Lung (tissue), 12 donors: ENCODE measurements around the gene TRAPPC3L. TPM values are rescaled to one million over a fixed set of nuclear protein-coding genes. Genes with fewer than 3 reads are reported as not detected.

Experiments
- ATAC-seq: fragments of 200-7000 bp; cut with Tn5 transposase; one replicate; pipeline ENCODE4 v1.9.1; 2020; ENCODE audit warnings: moderate number of reproducible peaks; ENCODE audit not compliant: insufficient read depth, low FRiP score
- DNase-seq, 3 donors: peaks; one replicate each; pipeline ENCODE4 v3.0.0-alpha.2; 2013 to 2017
- H3K27ac ChIP-seq, 2 donors: one replicate each; pipeline ENCODE4 v1.5.1; 2013; ENCODE audit warnings: mild to moderate bottlenecking in 2 of 2, moderate library complexity in 2 of 2, control low read depth in 1 of 2, inconsistent platforms in 1 of 2, low read depth in 1 of 2, low read length in 1 of 2
- H3K27me3 ChIP-seq, 3 donors: one replicate each; pipeline ENCODE4 v1.5.1; 2013; ENCODE audit warnings: low read length in 2 of 3; ENCODE audit not compliant: control insufficient read depth in 3 of 3, insufficient read depth in 3 of 3
- H3K36me3 ChIP-seq, 4 donors: one replicate each; pipeline ENCODE4 v1.5.1; 2013; ENCODE audit warnings: low read length in 4 of 4, mild to moderate bottlenecking in 1 of 4, moderate library complexity in 1 of 4; ENCODE audit not compliant: control insufficient read depth in 4 of 4, insufficient read depth in 4 of 4
- H3K4me1 ChIP-seq, 5 donors: one replicate each; pipeline ENCODE4 v1.5.1; 2013; ENCODE audit warnings: low read length in 5 of 5, mild to moderate bottlenecking in 2 of 5, moderate library complexity in 1 of 5; ENCODE audit not compliant: control insufficient read depth in 5 of 5, insufficient read depth in 5 of 5
- H3K4me3 ChIP-seq: one replicate; pipeline ENCODE4 v1.5.1; 2013; ENCODE audit warnings: mild to moderate bottlenecking, control low read depth, moderate library complexity
- H3K9ac ChIP-seq, 2 donors: one replicate each; pipeline ENCODE4 v1.5.1; 2013; ENCODE audit warnings: low read length in 2 of 2, control low read depth in 1 of 2; ENCODE audit not compliant: insufficient read depth in 1 of 2
- H3K9me3 ChIP-seq, 4 donors: one replicate each; pipeline ENCODE4 v1.5.1; 2013; ENCODE audit warnings: low read length in 3 of 4, mild to moderate bottlenecking in 1 of 4, moderate library complexity in 1 of 4; ENCODE audit not compliant: control insufficient read depth in 4 of 4, insufficient read depth in 3 of 4
- WGBS, 2 donors: extraction: QIAGEN DNeasy Blood & Tissue Kit; methylation state at CpG; one replicate each; pipeline ENCODE4 v1.1.7; 2013; 5-methylcytosine and 5-hydroxymethylcytosine counted together
- polyA plus RNA-seq, 2 donors: library from polyadenylated mRNA; stranded (reverse); fragments of 200-250 nt; gene quantifications; one replicate each; pipeline ENCODE4 v1.2.1, GENCODE V29; 2013
- total RNA-seq, 2 donors: library from RNA; depleted of rRNA in 1 of 2; stranded (reverse); fragments of >200 nt in 1 of 2; gene quantifications; one replicate each; pipeline ENCODE4 v1.2.1, GENCODE V29; 2014 to 2021
- TF ChIP-seq, protein P1 (sequence below): IDR thresholded peaks from 2 replicates; pipeline ENCODE4 v1.5.1; 2012; ENCODE audit warnings: mild to moderate bottlenecking; ENCODE audit errors: control extremely low read depth, extremely low read depth
- donor health status: control.
- donor health status: control.
- donor health status: Bipolar disorder and iron deficiency.
- donor health status: healthy.
- donor health status: DM: yes; HTN: yes; CAD: no.

Gene TRAPPC3L
- total and polyA plus RNA-seq, 4 donors: 0.07 to 0.28 (median 0.25) TPM; not detected in 1

DNA sequence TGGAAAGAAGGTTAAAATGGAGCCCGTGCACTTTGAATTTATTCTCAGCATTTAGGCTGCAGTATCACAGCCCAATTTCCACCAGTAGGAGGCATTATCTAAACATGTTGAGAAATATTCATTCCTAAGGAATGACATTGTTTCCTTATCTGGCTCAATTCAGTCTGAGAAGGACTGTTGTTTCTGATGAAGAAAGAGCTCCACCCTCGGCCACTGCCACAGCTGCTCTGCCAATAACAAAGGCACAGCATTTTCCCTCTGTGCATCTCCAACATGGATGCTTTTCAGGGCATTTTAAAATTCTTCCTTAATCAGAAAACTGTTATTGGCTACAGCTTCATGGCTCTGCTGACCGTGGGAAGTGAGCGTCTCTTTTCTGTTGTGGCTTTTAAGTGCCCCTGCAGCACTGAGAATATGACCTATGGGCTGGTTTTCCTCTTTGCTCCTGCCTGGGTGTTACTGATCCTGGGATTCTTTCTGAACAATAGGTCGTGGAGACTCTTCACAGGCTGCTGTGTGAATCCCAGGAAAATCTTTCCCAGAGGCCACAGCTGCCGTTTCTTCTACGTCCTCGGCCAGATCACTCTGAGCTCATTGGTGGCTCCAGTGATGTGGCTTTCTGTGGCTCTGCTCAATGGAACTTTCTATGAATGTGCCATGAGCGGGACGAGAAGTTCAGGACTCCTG, 33.9 kb downstream of the TRAPPC3L start, which contains the start of gene CALHM5:
Gene CALHM5 (plus strand): TSS at position 216 of the 687 bp plus-strand sequence. CDS start 58 bp downstream, at position 274.
- no peaks in the 10 kb centered on the region for H3K27me3 ChIP-seq
- peak within 1 kb of the TSS in 1 of 2 donors; percentile 97 for H3K9ac ChIP-seq
- ATAC-seq: peak; percentile 80
- TF ChIP-seq, protein P1, sequence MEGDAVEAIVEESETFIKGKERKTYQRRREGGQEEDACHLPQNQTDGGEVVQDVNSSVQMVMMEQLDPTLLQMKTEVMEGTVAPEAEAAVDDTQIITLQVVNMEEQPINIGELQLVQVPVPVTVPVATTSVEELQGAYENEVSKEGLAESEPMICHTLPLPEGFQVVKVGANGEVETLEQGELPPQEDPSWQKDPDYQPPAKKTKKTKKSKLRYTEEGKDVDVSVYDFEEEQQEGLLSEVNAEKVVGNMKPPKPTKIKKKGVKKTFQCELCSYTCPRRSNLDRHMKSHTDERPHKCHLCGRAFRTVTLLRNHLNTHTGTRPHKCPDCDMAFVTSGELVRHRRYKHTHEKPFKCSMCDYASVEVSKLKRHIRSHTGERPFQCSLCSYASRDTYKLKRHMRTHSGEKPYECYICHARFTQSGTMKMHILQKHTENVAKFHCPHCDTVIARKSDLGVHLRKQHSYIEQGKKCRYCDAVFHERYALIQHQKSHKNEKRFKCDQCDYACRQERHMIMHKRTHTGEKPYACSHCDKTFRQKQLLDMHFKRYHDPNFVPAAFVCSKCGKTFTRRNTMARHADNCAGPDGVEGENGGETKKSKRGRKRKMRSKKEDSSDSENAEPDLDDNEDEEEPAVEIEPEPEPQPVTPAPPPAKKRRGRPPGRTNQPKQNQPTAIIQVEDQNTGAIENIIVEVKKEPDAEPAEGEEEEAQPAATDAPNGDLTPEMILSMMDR: peak; percentile 40
- H3K4me3 ChIP-seq: peak within 1 kb of the TSS; percentile 32
- peak; percentile 57 to 85 (median 83) for DNase-seq
- H3K27ac ChIP-seq: peak within 1 kb of the TSS; percentile 92 to 94
- H3K9me3 ChIP-seq: no peaks in the 10 kb centered on the region
- peaks cover 0 to 7% (median 6%) of the 10 kb centered on the region in 4 donors for H3K36me3 ChIP-seq
- peaks cover 0 to 29% (median 0%) of the 10 kb centered on the region in 5 donors for H3K4me1 ChIP-seq
- WGBS, 2 donors: 44 to 63% methylated on average over 10 of the region's 10 CpGs

DNA sequence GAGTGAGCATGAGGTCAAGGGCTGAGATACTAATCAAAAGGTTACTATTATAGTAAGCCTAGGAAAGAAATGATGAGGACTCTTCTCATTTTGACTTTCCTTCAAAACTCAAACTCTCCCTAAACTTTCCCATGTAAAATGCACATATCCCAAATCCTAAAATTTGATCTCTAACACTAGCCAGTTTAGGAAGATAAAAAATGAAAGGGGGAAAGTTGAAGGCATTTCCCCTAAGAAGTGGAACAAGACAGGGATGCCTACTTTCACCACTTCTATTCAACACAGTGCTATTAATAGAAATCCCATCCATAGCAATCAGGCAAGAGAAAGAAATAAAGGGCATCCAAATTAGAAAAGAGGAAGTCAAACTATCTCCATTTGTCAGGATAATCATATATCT, 37.0 kb downstream of the TRAPPC3L start:
- DNase-seq: no peak
- Histone ChIP-seq H3K4me3 (no peak overlapping the region), H3K4me1 (peaks cover 0 to 19% (median 0%) of the 10 kb centered on the region in 5 donors), H3K9me3 (no peaks in the 10 kb centered on the region), H3K36me3 (no peaks in the 10 kb centered on the region), H3K27ac (no peak overlapping the region), H3K27me3 (no peaks in the 10 kb centered on the region), H3K9ac (no peak overlapping the region)
- ATAC-seq: no peak
- TF ChIP-seq, protein P1: no peak

GRCh38 chr6:116507324-116507723, 38.2 kb downstream of the TRAPPC3L start:
- no peaks in the 10 kb centered on the region for H3K9me3 ChIP-seq
- no peaks in the 10 kb centered on the region for H3K36me3 ChIP-seq
- TF ChIP-seq, protein P1: no peak
- peaks cover 0 to 7% (median 0%) of the 10 kb centered on the region in 5 donors for H3K4me1 ChIP-seq
- H3K27me3 ChIP-seq: no peaks in the 10 kb centered on the region
- no peak overlapping the region for H3K27ac ChIP-seq
- ATAC-seq (no peak), DNase-seq (no peak)
- 92 to 93% methylated on average over 3 of the region's 3 CpGs for WGBS, 2 donors
- no peak overlapping the region for H3K9ac ChIP-seq
- no peak overlapping the region for H3K4me3 ChIP-seq
